WTC11 (cell line): ENCODE results near the gene STK10. TPM values are rescaled to one million over a fixed set of nuclear protein-coding genes. Genes with fewer than 3 reads are reported as not detected.

Experiments used
- ATAC-seq: fragments of 200-7000 bp; cut with Tn5 transposase; 2 replicates; pipeline ENCODE4 v1.10.0; 2021; ENCODE audit warnings: mild to moderate bottlenecking, moderate library complexity
- CTCF ChIA-PET: fragments of 300-600 bp; sonication (Branson Sonifier 250); formaldehyde crosslinking; loops from one replicate; lab custom pipeline; 2021; ENCODE audit warnings: antibody characterized with exemption; lab: Charles Lee
- POLR2A ChIA-PET: fragments of 350-600 bp; sonication (Branson Sonifier 250); formaldehyde crosslinking; loops from one replicate; lab custom pipeline; 2021; ENCODE audit warnings: antibody characterized with exemption; lab: Charles Lee
- DNase-seq: peaks from one replicate; pipeline ENCODE4 v3.0.0; 2021; ENCODE audit warnings: low spot score
- H3K27ac Mint-ChIP-seq: 2 replicates; pipeline ENCODE4 v1.8.0; 2021; ENCODE audit warnings: mixed read lengths
- H3K27me3 Mint-ChIP-seq: 2 replicates; pipeline ENCODE4 v1.8.0; 2021; ENCODE audit warnings: low read depth, mild to moderate bottlenecking, moderate library complexity, mixed read lengths
- H3K36me3 Mint-ChIP-seq: 2 replicates; pipeline ENCODE4 v1.8.0; 2021; ENCODE audit warnings: mixed read lengths
- H3K4me1 Mint-ChIP-seq: 2 replicates; pipeline ENCODE4 v1.8.0; 2022; ENCODE audit warnings: mixed read lengths
- H3K4me3 Mint-ChIP-seq: 2 replicates; pipeline ENCODE4 v1.8.0; 2021; ENCODE audit warnings: mild to moderate bottlenecking, moderate library complexity, mixed read lengths
- H3K9me3 Mint-ChIP-seq: 2 replicates; pipeline ENCODE4 v1.8.0; 2021; ENCODE audit warnings: mixed read lengths
- ATF1 ChIP-seq: sonication (generic); formaldehyde crosslinking; IDR thresholded peaks from 2 replicates; pipeline ENCODE4 v1.8.1; 2023; ENCODE audit warnings: mild to moderate bottlenecking, moderate library complexity, missing genetic modification reagents
- CREB1 ChIP-seq: sonication (generic); formaldehyde crosslinking; IDR thresholded peaks from 2 replicates; pipeline ENCODE4 v1.8.0; 2023; ENCODE audit warnings: mild to moderate bottlenecking, missing genetic modification reagents
- FOXK1 ChIP-seq: sonication (generic); formaldehyde crosslinking; IDR thresholded peaks from 2 replicates; pipeline ENCODE4 v1.8.0; 2022; ENCODE audit warnings: mild to moderate bottlenecking, moderate library complexity, missing genetic modification reagents
- HMGXB4 ChIP-seq: sonication (generic); formaldehyde crosslinking; IDR thresholded peaks from 2 replicates; pipeline ENCODE4 v1.8.1; 2023; ENCODE audit warnings: mild to moderate bottlenecking, moderate library complexity, missing genetic modification reagents
- JUN ChIP-seq: sonication (generic); formaldehyde crosslinking; IDR thresholded peaks from 2 replicates; pipeline ENCODE4 v1.8.0; 2023; ENCODE audit warnings: mild to moderate bottlenecking, missing genetic modification reagents
- TP53 ChIP-seq: sonication (generic); formaldehyde crosslinking; IDR thresholded peaks from 2 replicates; pipeline ENCODE4 v1.8.1; 2023; ENCODE audit warnings: mild to moderate bottlenecking, missing genetic modification reagents
- ZMAT4 ChIP-seq: fragments of 250-450 bp; sonication (Bioruptor Pico); IDR thresholded peaks from 2 replicates; pipeline ENCODE4 v1.9.0; 2021; ENCODE audit warnings: mild to moderate bottlenecking
- ZNF138 ChIP-seq: sonication (generic); formaldehyde crosslinking; conservative IDR thresholded peaks from 2 replicates; pipeline ENCODE4 v1.8.1; 2022; ENCODE audit warnings: mild to moderate bottlenecking, moderate library complexity, missing genetic modification reagents
- ZNF219 ChIP-seq: sonication (generic); formaldehyde crosslinking; IDR thresholded peaks from 2 replicates; pipeline ENCODE4 v1.8.0; 2023; ENCODE audit warnings: missing genetic modification reagents, mild to moderate bottlenecking, borderline replicate concordance
- ZNF232 ChIP-seq: sonication (generic); formaldehyde crosslinking; IDR thresholded peaks from 2 replicates; pipeline ENCODE4 v1.8.0; 2022; ENCODE audit warnings: mild to moderate bottlenecking, missing genetic modification reagents
- total RNA-seq: library from RNA; stranded (reverse); gene quantifications from 3 replicates; pipeline ENCODE4 v1.2.3, GENCODE V29; 2021
- TF ChIP-seq, protein P1 (sequence below): sonication (generic); formaldehyde crosslinking; IDR thresholded peaks from 2 replicates; pipeline ENCODE4 v1.8.1; 2022; ENCODE audit warnings: low read depth, missing genetic modification reagents, borderline replicate concordance
- TF ChIP-seq, protein P2 (sequence below): fragments of 200-600 bp; IDR thresholded peaks from 2 replicates; pipeline ENCODE4 v1.8.0; 2022; ENCODE audit warnings: antibody characterized with exemption
- TF ChIP-seq, protein P3 (sequence below): sonication (generic); formaldehyde crosslinking; IDR thresholded peaks from 2 replicates; pipeline ENCODE4 v1.8.0; 2022; ENCODE audit warnings: mild to moderate bottlenecking, missing genetic modification reagents

Gene STK10
- total RNA-seq, 1 experiment from 2014 or later: 20.5 TPM

GRCh38 chr5:172107571-172107970, 80.5 kb downstream of the STK10 start:
- CTCF ChIA-PET: interaction anchor here (0.5 to 5.7 kb wide), 3 partner anchors 16 to 143 kb away, joined by 3 to 49 read pairs (median 6); partner anchors contain the start of gene STK10
- POLR2A ChIA-PET: no interaction called here
- Mint-ChIP-seq H3K9me3 (no peaks in the 10 kb centered on the region), H3K27me3 (no peaks in the 10 kb centered on the region), H3K36me3 (no peaks in the 10 kb centered on the region), H3K4me3 (no peak overlapping the region), H3K27ac (no peak overlapping the region), H3K4me1 (peaks cover 39% of the 10 kb centered on the region)
- no peak for ATAC-seq
- TF ChIP-seq ATF1: no peak
- TF ChIP-seq, protein P1, sequence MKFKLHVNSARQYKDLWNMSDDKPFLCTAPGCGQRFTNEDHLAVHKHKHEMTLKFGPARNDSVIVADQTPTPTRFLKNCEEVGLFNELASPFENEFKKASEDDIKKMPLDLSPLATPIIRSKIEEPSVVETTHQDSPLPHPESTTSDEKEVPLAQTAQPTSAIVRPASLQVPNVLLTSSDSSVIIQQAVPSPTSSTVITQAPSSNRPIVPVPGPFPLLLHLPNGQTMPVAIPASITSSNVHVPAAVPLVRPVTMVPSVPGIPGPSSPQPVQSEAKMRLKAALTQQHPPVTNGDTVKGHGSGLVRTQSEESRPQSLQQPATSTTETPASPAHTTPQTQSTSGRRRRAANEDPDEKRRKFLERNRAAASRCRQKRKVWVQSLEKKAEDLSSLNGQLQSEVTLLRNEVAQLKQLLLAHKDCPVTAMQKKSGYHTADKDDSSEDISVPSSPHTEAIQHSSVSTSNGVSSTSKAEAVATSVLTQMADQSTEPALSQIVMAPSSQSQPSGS (CRISPR knock-in tag): no peak
- TF ChIP-seq FOXK1 (CRISPR knock-in tag): no peak
- no peak for TF ChIP-seq ZNF138 (CRISPR knock-in tag)
- TF ChIP-seq, protein P2, sequence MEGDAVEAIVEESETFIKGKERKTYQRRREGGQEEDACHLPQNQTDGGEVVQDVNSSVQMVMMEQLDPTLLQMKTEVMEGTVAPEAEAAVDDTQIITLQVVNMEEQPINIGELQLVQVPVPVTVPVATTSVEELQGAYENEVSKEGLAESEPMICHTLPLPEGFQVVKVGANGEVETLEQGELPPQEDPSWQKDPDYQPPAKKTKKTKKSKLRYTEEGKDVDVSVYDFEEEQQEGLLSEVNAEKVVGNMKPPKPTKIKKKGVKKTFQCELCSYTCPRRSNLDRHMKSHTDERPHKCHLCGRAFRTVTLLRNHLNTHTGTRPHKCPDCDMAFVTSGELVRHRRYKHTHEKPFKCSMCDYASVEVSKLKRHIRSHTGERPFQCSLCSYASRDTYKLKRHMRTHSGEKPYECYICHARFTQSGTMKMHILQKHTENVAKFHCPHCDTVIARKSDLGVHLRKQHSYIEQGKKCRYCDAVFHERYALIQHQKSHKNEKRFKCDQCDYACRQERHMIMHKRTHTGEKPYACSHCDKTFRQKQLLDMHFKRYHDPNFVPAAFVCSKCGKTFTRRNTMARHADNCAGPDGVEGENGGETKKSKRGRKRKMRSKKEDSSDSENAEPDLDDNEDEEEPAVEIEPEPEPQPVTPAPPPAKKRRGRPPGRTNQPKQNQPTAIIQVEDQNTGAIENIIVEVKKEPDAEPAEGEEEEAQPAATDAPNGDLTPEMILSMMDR: no peak
- no peak for TF ChIP-seq ZMAT4 (CRISPR knock-in tag)
- TF ChIP-seq TP53 (CRISPR knock-in tag): no peak
- TF ChIP-seq ZNF232 (CRISPR knock-in tag): no peak
- DNase-seq: no peak

DNA sequence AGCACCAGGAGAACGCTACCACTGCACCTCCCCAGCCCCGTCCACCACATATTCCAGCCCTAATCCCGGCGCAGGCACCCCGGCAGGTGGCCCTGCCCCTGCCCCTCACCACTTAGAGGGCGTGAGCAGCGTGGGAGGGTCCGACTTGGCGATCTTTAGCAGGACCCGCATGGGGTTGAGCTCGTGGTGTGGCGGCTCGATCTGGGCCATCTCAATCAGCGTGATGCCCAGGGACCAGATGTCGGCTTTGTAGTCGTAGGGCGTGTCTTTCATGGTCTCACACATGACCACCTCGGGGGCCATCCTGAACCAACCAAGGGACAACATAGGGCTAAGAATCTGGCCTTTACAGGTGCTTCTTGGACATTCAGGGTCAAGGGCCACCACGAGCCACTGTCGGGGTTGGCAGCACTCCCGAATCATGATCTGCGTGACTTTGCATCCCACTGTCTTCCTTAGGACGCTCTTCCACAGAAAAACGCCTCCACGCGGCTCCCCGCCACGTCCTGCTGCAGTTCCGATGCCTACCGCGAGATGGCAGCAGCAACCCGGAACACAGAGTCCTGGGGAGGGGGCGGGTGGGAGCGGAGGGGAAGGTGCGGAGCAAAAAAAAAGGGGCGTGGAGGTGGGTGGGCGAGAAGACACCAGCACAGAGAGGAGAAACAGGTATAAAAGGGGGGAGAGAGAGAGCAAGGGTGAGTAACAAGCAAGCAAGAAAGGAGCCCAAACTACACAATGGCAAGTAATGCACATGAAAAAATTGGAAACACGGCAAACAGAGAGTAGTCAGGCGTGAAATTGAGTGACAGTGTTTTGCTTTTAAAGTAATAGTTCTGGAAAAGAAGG, 81.3 kb downstream of the STK10 start:
- H3K9me3 Mint-ChIP-seq: no peaks in the 10 kb centered on the region
- TF ChIP-seq JUN (CRISPR knock-in tag) (no peak), CREB1 (CRISPR knock-in tag) (no peak), HMGXB4 (CRISPR knock-in tag) (0 out of 2 replicates have a peak, but pooled peaks have one; percentile 3), ZNF219 (no peak)
- TF ChIP-seq, protein P2: peak; percentile 98
- TF ChIP-seq, protein P3, sequence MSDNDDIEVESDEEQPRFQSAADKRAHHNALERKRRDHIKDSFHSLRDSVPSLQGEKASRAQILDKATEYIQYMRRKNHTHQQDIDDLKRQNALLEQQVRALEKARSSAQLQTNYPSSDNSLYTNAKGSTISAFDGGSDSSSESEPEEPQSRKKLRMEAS (CRISPR knock-in tag): 0 out of 2 replicates have a peak, but pooled peaks have one; percentile 27
- H3K4me1 Mint-ChIP-seq: peaks cover 46% of the 10 kb centered on the region
- peak; percentile 85 for DNase-seq
- CTCF ChIA-PET: interaction anchor here (0.6 to 5.7 kb wide), 7 partner anchors 11 to 221 kb away, joined by 3 to 49 read pairs (median 6); partner anchors contain the start of genes STK10 and UBTD2
- ATAC-seq: peak; percentile 32
- POLR2A ChIA-PET: no interaction called here
- H3K36me3 Mint-ChIP-seq: no peaks in the 10 kb centered on the region
- peak overlapping the region; percentile 25; the same call in 1 of the 2 replicates for H3K4me3 Mint-ChIP-seq
- H3K27ac Mint-ChIP-seq: no peak overlapping the region
- no peaks in the 10 kb centered on the region for H3K27me3 Mint-ChIP-seq
